Omental fat pad (tissue), 4 donors: Measurements from ENCODE around the gene REEP2. TPM values are rescaled to one million over a fixed set of nuclear protein-coding genes. Genes with fewer than 3 reads are reported as not detected.
"Not testable (repeated sequence)": the region's sequence is repeated elsewhere in the genome, so short reads cannot be mapped to it uniquely, and the experiment has no call there.

Experiments used
- ATAC-seq: fragments of 150-250 bp; one replicate; pipeline ENCODE4 v1.9.1; 2016; ENCODE audit warnings: mild to moderate bottlenecking, moderate library complexity; ENCODE audit not compliant: low FRiP score
- DNase-seq: peaks from one replicate; pipeline ENCODE4 v3.0.0-alpha.2; 2019; ENCODE audit warnings: low spot score
- total RNA-seq, 4 donors: library from RNA; depleted of rRNA; stranded (reverse); fragments of >200 nt; gene quantifications; one replicate each; pipeline ENCODE4 v1.1.0, GENCODE V29; 2016
- TF ChIP-seq, protein P1 (sequence below), 3 donors: fragments of 450-650 bp; IDR thresholded peaks; one replicate each; pipeline ENCODE4 v1.5.1; 2016 to 2017; ENCODE audit warnings: antibody characterized with exemption in 3 of 3, mild to moderate bottlenecking in 3 of 3, moderate library complexity in 2 of 3

Gene REEP2, protein sequence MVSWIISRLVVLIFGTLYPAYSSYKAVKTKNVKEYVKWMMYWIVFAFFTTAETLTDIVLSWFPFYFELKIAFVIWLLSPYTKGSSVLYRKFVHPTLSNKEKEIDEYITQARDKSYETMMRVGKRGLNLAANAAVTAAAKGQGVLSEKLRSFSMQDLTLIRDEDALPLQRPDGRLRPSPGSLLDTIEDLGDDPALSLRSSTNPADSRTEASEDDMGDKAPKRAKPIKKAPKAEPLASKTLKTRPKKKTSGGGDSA
- 1 to 10 TPM in 3 of 4 donors, under 1 TPM in 1; 0.84 to 7.0 (median 2.0) TPM for total RNA-seq

DNA sequence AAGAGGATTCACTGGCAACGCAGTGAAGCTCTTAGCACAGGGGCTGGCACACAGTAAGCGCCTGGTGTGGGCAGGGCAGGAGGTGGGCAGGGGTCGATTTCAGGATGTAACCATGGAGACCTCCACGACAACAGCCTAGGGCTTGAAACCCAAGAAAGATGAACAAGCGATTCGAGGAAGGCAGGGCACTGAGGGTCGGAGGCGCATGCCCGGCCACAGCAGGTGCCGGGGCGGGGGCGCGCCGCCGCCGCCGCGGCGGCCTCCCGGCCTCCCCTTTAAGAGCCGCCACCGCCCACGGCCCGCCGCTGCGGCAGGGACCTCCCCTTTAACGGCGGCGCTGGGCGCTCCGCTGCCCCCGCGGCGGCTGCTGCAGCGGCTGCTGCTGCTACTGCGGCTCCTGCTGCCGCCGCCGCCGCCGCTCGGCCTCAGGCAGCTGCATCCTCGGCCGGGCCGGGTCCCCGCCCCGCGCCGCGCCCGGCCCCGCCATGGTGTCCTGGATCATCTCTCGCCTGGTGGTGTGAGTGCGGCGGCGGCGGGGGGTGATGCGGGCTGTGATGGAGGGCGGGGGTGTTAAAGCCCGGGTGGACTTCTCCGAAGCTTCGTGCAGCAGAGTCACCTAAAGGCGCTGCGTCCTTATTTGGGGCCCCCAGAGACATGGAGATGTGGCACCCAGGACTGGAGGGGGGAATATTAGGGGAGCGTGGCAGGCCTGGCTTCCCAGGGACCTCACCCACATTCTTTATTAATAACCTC, at the start of gene REEP2:
REEP2 (plus strand) TSS at position 334 of the 753 bp plus-strand sequence; CDS start at position 486, 152 bp downstream.
- TF ChIP-seq, protein P1, sequence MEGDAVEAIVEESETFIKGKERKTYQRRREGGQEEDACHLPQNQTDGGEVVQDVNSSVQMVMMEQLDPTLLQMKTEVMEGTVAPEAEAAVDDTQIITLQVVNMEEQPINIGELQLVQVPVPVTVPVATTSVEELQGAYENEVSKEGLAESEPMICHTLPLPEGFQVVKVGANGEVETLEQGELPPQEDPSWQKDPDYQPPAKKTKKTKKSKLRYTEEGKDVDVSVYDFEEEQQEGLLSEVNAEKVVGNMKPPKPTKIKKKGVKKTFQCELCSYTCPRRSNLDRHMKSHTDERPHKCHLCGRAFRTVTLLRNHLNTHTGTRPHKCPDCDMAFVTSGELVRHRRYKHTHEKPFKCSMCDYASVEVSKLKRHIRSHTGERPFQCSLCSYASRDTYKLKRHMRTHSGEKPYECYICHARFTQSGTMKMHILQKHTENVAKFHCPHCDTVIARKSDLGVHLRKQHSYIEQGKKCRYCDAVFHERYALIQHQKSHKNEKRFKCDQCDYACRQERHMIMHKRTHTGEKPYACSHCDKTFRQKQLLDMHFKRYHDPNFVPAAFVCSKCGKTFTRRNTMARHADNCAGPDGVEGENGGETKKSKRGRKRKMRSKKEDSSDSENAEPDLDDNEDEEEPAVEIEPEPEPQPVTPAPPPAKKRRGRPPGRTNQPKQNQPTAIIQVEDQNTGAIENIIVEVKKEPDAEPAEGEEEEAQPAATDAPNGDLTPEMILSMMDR (IDR thresholded peaks at IDR 0.05): no peak
- peak; percentile 71 for ATAC-seq
- no peak for DNase-seq

DNA sequence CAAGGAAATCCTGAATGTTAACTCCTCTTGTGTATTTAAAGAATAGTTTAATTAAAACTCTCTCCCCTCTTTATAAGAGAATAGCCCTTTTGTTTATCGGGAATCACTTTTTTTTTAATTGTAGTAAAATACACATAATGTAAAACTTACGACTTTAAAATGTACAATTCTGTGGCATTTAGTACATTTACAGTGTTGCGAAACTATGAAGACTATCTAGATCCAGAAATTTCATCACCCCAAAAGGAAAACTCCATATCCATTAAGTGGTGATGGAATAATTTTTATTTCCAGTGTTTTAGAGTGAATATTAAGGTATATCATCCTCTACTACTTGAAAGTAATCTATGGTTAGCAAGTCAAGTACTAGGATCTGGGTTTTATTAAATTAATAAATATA, 49.5 kb upstream of the REEP2 start:
- no peak for ATAC-seq
- TF ChIP-seq, protein P1 (IDR thresholded peaks at IDR 0.05): no peak

DNA sequence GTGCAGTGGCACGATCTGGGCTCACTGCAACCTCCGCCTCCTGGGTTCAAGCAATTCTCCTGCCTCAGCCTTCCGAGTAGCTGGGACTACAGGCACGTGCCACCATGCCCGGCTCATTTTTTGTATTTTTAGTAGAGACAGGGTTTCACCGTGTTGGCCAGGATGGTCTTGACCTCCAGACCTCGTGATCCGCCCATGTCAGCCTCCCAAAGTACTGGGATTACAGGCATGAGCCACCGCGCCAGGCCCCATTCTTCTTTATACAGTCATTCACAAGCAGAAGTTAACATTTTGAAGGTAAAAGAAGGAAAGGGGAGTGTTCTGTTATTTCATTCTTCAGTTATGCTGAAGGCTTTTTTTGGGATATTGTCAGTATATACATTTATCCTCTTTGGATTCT, 48.9 kb upstream of the REEP2 start:
- ATAC-seq, DNase-seq: not testable (repeated sequence)

More for the DNA sequence above, 49.5 kb upstream of the REEP2 start:
- DNase-seq: no peak

DNA sequence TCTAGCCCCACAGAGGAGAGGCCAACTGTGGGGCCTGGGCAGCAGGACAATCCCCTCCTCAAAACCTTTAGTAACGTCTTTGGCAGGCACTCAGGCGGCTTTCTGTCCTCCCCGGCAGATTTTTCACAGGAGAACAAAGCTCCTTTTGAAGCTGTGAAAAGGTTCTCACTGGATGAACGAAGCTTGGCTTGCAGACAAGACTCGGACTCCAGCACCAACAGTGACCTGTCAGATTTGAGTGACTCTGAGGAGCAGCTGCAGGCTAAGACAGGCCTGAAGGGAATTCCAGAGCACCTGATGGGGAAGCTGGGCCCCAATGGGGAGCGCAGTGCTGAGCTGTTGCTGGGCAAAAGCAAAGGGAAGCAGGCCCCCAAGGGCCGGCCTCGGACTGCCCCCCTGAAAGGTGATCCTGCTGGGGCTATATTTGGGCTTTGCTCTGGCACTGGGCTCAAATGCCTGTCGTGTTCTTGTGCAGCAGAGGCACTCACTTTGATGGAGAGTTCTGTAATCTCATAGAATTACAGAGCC, 46.9 kb upstream of the REEP2 start:
- no peak for ATAC-seq
- no peak for DNase-seq
- TF ChIP-seq, protein P1 (IDR thresholded peaks at IDR 0.05): no peak

DNA sequence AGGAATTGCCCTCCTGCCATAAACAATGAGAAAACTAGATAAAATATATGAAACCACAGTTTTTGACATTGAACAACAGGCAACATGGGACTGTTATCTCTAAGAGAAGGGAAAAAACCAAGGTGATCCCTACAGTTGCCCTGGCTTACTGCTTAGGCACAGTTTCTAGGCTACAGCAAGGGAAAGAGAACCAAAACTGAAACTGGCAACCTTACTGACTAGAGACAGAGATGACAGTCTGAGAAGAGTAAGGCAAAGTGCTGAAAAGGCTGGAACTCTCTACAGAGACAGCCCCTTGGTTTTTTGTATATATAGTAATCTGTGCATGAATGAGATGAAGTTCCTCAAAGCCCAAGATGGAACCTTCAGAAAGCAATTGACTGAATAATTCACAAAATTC, 36.2 kb upstream of the REEP2 start:
- DNase-seq (no peak), ATAC-seq (no peak)
- TF ChIP-seq, protein P1 (IDR thresholded peaks at IDR 0.05): no peak

DNA sequence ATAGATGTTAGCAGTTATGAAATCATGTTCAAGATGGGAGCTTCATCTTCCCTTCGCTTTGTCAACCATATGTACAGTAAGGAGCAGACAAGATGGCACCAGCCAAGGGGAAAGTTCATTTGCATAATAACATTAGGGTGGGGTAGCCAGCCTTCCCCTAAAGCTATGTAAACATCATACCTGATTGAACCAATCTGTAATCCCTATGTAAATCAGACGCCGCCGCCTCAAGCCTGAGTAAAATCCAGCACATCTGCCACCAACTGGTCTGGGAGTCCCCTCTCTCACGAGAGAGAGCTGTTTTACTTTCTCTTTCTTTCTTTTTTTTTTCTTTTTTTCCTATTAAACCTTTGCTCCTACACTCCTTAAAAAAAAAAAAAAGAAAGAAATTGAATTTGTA, 30.8 kb upstream of the REEP2 start:
- DNase-seq (no peak), ATAC-seq (no peak)
- TF ChIP-seq, protein P1 (IDR thresholded peaks at IDR 0.05): no peak

DNA sequence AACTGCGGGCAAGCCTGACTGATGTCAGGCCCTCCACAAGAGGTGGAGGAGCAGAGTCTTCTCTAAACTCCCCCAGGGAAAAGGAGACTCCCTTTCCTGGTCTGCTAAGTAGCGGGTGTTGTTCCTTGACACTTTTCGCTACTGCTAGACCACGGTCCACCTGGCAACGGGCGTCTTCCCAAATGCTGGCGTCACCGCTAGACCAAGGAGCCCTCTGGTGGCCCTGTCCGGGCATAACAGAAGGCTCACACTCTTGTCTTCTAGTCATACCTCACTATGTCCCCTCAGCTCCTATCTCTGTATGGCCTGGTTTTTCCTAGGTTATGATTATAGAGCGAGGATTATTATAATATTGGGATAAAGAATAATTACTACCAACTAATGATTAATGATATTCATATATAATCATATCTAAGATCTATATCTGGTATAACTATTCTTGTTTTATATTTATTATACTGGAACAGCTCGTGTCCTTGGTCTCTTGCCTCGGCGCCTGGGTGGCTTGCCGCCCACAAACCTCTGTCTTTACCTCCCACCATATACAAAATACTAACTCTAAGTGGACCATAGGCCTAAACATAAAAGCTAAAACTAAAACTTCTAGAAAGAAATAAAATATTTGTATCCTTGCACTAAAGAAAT, 27.7 kb upstream of the REEP2 start:
- not testable (repeated sequence) for DNase-seq, ATAC-seq
